Measurements from ENCODE around the gene ARL5A.
"Not testable (repeated sequence)": the region's sequence is repeated elsewhere in the genome, so short reads cannot be mapped to it uniquely, and the experiment has no call there.

ARL5A gene

GRCh38 chr2:151828143-151828889 lies at the start of gene ARL5A:
ARL5A (minus strand) TSS chr2:151828421; CDS start chr2:151828176, 245 bp downstream.
- peak; percentile 92 for DNase-seq

GRCh38 chr2:151875631-151876030 lies 47.4 kb upstream of the ARL5A start:
- not testable (repeated sequence) for DNase-seq

GRCh38 chr2:151872463-151872862 lies 44.2 kb upstream of the ARL5A start:
- DNase-seq = no peak

GRCh38 chr2:151869291-151869690 lies 41.1 kb upstream of the ARL5A start:
- DNase-seq = no peak

GRCh38 chr2:151862700-151863099 lies 34.5 kb upstream of the ARL5A start:
- no peak for DNase-seq

- DNase-seq = no peak
Measured at GRCh38 chr2:151861174-151861573, 33.0 kb upstream of the ARL5A start.

- DNase-seq = no peak
Measured at GRCh38 chr2:151860613-151861146, 32.5 kb upstream of the ARL5A start.

- no peak for DNase-seq
Measured at GRCh38 chr2:151860210-151860609, 32.0 kb upstream of the ARL5A start.

GRCh38 chr2:151857650-151858049 lies 29.4 kb upstream of the ARL5A start:
- DNase-seq = no peak

GRCh38 chr2:151855111-151855510 lies 26.9 kb upstream of the ARL5A start:
- no peak for DNase-seq

GRCh38 chr2:151853070-151853758 lies 25.0 kb upstream of the ARL5A start:
- DNase-seq = no peak

GRCh38 chr2:151852260-151853069 lies 24.2 kb upstream of the ARL5A start:
- DNase-seq = no peak

- no peak for DNase-seq
Measured at GRCh38 chr2:151851761-151852160, 23.5 kb upstream of the ARL5A start.

- DNase-seq = no peak
Measured at GRCh38 chr2:151849413-151850010, 21.3 kb upstream of the ARL5A start.

GRCh38 chr2:151845884-151846283 lies 17.7 kb upstream of the ARL5A start:
- DNase-seq = no peak

- DNase-seq = no peak
Measured at GRCh38 chr2:151845481-151845880, 17.3 kb upstream of the ARL5A start.

GRCh38 chr2:151844211-151844896 lies 16.1 kb upstream of the ARL5A start:
- no peak for DNase-seq

- DNase-seq = no peak
Measured at GRCh38 chr2:151843691-151844061, 15.5 kb upstream of the ARL5A start.

GRCh38 chr2:151842830-151843690 lies 14.8 kb upstream of the ARL5A start:
- DNase-seq = no peak

GRCh38 chr2:151841047-151841424 lies 12.8 kb upstream of the ARL5A start:
- no peak for DNase-seq

Data from HCEC 1CT (cell line).